Endothelial cell of umbilical vein (primary cell): ENCODE results near the gene COL6A3. TPM values are rescaled to one million over a fixed set of nuclear protein-coding genes. Genes with fewer than 3 reads are reported as not detected.

ENCODE experiments used
- BruUV-seq: library from RNA; stranded (reverse); fragments of 400-500 nt; replicated peaks from 2 replicates; lab custom pipeline; 2021; lab: Mats Ljungman, UMichigan
- CTCF ChIA-PET: fragments of 300-600, 350-600 bp; sonication (Branson Sonifier 250); formaldehyde crosslinking; loops from one replicate; lab custom pipeline; 2021; ENCODE audit warnings: antibody characterized with exemption, inconsistent platforms; lab: Charles Lee
- POLR2A ChIA-PET: fragments of 300-600, 350-600 bp; sonication (Branson Sonifier 250); formaldehyde crosslinking; loops from one replicate; lab custom pipeline; 2021; ENCODE audit warnings: antibody characterized with exemption, inconsistent platforms; lab: Charles Lee
- DNase-seq: peaks from one replicate; pipeline ENCODE4 v3.0.0-alpha.2; 2011; ENCODE audit warnings: low read depth, low spot score
- FAIRE-seq: peaks from 2 replicates; lab custom pipeline; 2011; peaks lifted over from hg19 to GRCh38; lab: Jason Lieb, UNC
- H2AFZ ChIP-seq: 2 replicates; pipeline ENCODE4 v1.6.0; 2012; ENCODE audit warnings: low read depth, low read length, control low read depth, inconsistent platforms
- H3K27ac ChIP-seq: 2 replicates; pipeline ENCODE4 v1.5.1; 2011; ENCODE audit warnings: low read depth, mild to moderate bottlenecking, control low read depth, low read length, moderate library complexity; ENCODE audit not compliant: insufficient read depth
- H3K27me3 ChIP-seq, 2 experiments: 2 replicates each; pipeline versions ENCODE4 v1.6.0 to v1.6.1; 2011; ENCODE audit warnings: low read length in 2 of 2, mixed read lengths in 1 of 2; ENCODE audit not compliant: control insufficient read depth in 2 of 2, insufficient read depth in 2 of 2
- H3K36me3 ChIP-seq, 2 experiments: 2 replicates in 1 of 2; 3 replicates in 1 of 2; pipeline ENCODE4 v1.5.1; 2011; ENCODE audit warnings: low read length in 2 of 2, mild to moderate bottlenecking in 1 of 2, moderate library complexity in 1 of 2; ENCODE audit not compliant: control insufficient read depth in 2 of 2, insufficient read depth in 2 of 2; ENCODE audit errors: extremely low read depth in 1 of 2
- H3K4me1 ChIP-seq: 3 replicates; pipeline ENCODE4 v1.5.1; 2011; ENCODE audit warnings: mild to moderate bottlenecking, low read length; ENCODE audit not compliant: control insufficient read depth, insufficient read depth; ENCODE audit errors: extremely low read depth
- H3K4me2 ChIP-seq: 2 replicates; pipeline ENCODE4 v1.6.1; 2011; ENCODE audit warnings: low read length, control low read depth, mixed read lengths; ENCODE audit not compliant: insufficient read depth
- H3K4me3 ChIP-seq, 3 experiments: fragments of 200-600 bp in 1 of 3; sonication (generic), shearing (Covaris generic) in 1 of 3; replicated peaks in 1 of 3; 2 replicates each; pipeline ENCODE4 v1.5.1; 2011 to 2016; ENCODE audit warnings: control low read depth in 3 of 3, low read length in 3 of 3, mild to moderate bottlenecking in 2 of 3, inconsistent platforms in 1 of 3, low read depth in 1 of 3, moderate library complexity in 1 of 3; ENCODE audit not compliant: insufficient read depth in 1 of 3
- H3K79me2 ChIP-seq: 2 replicates; pipeline ENCODE4 v1.6.0; 2012; ENCODE audit warnings: low read length, inconsistent platforms; ENCODE audit not compliant: control insufficient read depth, insufficient read depth
- H3K9ac ChIP-seq: replicated peaks from 2 replicates; pipeline ENCODE3; 2011; ENCODE audit warnings: low read length, control low read depth; ENCODE audit not compliant: insufficient read depth; ENCODE audit errors: extremely low read depth
- H3K9me1 ChIP-seq: replicated peaks from 3 replicates; pipeline ENCODE4 v1.6.0; 2011; ENCODE audit warnings: mild to moderate bottlenecking, low read length; ENCODE audit not compliant: control insufficient read depth, insufficient read depth; ENCODE audit errors: extremely low read depth
- H3K9me3 ChIP-seq: replicated peaks from 2 replicates; pipeline ENCODE4 v1.5.1; 2012; ENCODE audit warnings: low read length, inconsistent platforms; ENCODE audit not compliant: control insufficient read depth, insufficient read depth
- H4K20me1 ChIP-seq: replicated peaks from 2 replicates; pipeline ENCODE3; 2011; ENCODE audit warnings: mild to moderate bottlenecking, low read length; ENCODE audit not compliant: control insufficient read depth, insufficient read depth; ENCODE audit errors: extremely low read depth
- EZH2 ChIP-seq: IDR thresholded peaks from 2 replicates; pipeline ENCODE4 v1.6.1; 2012; ENCODE audit warnings: borderline replicate concordance, low read depth, mild to moderate bottlenecking, moderate library complexity, low read length, inconsistent platforms; ENCODE audit not compliant: severe bottlenecking
- FOS ChIP-seq: IDR thresholded peaks from 2 replicates; pipeline ENCODE4 v1.6.1; 2011; ENCODE audit warnings: mild to moderate bottlenecking, low read length, moderate library complexity, borderline replicate concordance; ENCODE audit not compliant: insufficient read depth
- GATA2 ChIP-seq: IDR thresholded peaks from 2 replicates; pipeline ENCODE4 v1.7.0; 2011; ENCODE audit warnings: low read depth, mild to moderate bottlenecking, moderate library complexity, mixed read lengths, low read length; ENCODE audit not compliant: insufficient read length, insufficient read depth
- JUN ChIP-seq: IDR thresholded peaks from 2 replicates; pipeline ENCODE4 v1.6.1; 2011; ENCODE audit warnings: borderline replicate concordance, low read depth; ENCODE audit not compliant: insufficient read length, insufficient read depth
- MYC ChIP-seq: IDR thresholded peaks from one replicate; pipeline ENCODE4 v1.6.1; 2011; ENCODE audit warnings: mild to moderate bottlenecking, low read depth, low read length
- POLR2A ChIP-seq: IDR thresholded peaks from 2 replicates; pipeline ENCODE4 v1.6.1; 2012; ENCODE audit warnings: low read depth, mild to moderate bottlenecking, control low read depth, low read length
- POLR2AphosphoS5 ChIP-seq: IDR thresholded peaks from 2 replicates; pipeline ENCODE4 v1.6.1; 2012; ENCODE audit warnings: low read depth, mild to moderate bottlenecking, control low read depth, low read length, moderate library complexity; ENCODE audit not compliant: insufficient read depth
- dilution Hi-C: fragments of 300-500 bp; cut with MboI; formaldehyde crosslinking; loops from one replicate; pipeline ENCODE4 v1.15.0; 2019; ENCODE audit warnings: low sequenced_read_pairs; ENCODE audit not compliant: extremely low pct_ligation_motif_present
- intact Hi-C: fragments of 100-400 bp; cut with micrococcal nuclease; formaldehyde crosslinking; loops from one replicate; pipeline ENCODE4 v1.10.0; 2022
- polyA plus RNA-seq, 4 experiments: library from polyadenylated mRNA; depleted of rRNA in 3 of 4; stranded (reverse) in 3 of 4; unstranded in 1 of 4; fragments of >200 nt; gene quantifications; 2 replicates each; pipeline versions ENCODE4 v1.2.1 to v1.2.3, GENCODE V29; 2011 to 2012; ENCODE audit warnings: missing spikeins in 1 of 4
- total RNA-seq: library from RNA; stranded (reverse); gene quantifications from 2 replicates; pipeline ENCODE4 v1.2.3, GENCODE V29; 2021
- TF ChIP-seq, protein P1 (sequence below): IDR thresholded peaks from 2 replicates; pipeline ENCODE4 v1.6.1; 2011; ENCODE audit not compliant: insufficient read depth, insufficient read length
- TF ChIP-seq, protein P2 (sequence below), 2 donors: IDR thresholded peaks; 1 replicate in 1 of 2; 2 replicates in 1 of 2; pipeline ENCODE4 v1.5.1; 2011; ENCODE audit warnings: low read length in 2 of 2, mild to moderate bottlenecking in 2 of 2, moderate library complexity in 2 of 2, control low read depth in 1 of 2, inconsistent platforms in 1 of 2, low read depth in 1 of 2; ENCODE audit not compliant: insufficient read depth in 1 of 2; ENCODE audit errors: extremely low read depth in 1 of 2

Gene COL6A3
- total and polyA plus RNA-seq, 2 donors (not counting 3 experiments of a cell fraction or from before 2014, with no cell fraction given), result 0.03 TPM; not detected in 1

DNA sequence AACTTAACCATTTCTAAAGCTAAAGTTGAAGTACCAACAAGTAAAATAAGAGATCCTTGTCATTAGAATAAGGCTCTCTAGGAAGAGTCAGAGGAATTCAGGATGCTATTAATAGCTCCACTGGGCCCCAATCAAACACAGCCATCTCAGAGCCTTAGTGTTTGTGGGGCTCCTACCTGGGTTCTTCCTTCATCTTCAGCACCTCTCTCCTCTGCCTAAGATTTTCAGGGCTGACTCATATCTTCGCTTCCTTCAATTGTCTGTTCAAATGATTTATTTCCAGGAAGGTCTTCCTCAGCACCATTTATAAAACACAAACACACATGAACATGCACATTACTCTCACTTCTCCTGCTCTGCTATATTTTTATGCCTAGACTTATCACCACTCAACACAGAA lies 119.5 kb downstream of the COL6A3 start:
- H3K4me2 ChIP-seq, result peak overlapping the region; percentile 65
- dilution Hi-C loops (no loop called here), intact Hi-C loops (loop anchor here (5.0 kb wide), 1 partner anchor 183 kb away; no protein-coding TSS in a partner anchor)
- POLR2A ChIA-PET, result no interaction called here
- H3K9ac ChIP-seq, result no peak overlapping the region
- no peaks in the 10 kb centered on the region for H3K9me1 ChIP-seq
- no peaks in the 10 kb centered on the region for H3K79me2 ChIP-seq
- no peaks in the 10 kb centered on the region for H3K9me3 ChIP-seq
- H4K20me1 ChIP-seq, result no peaks in the 10 kb centered on the region
- peak; percentile 53 for FAIRE-seq
- H3K4me3 ChIP-seq, result no peak overlapping the region
- TF ChIP-seq JUN (peak; percentile 48), FOS (peak; percentile 59)
- TF ChIP-seq, protein P1, sequence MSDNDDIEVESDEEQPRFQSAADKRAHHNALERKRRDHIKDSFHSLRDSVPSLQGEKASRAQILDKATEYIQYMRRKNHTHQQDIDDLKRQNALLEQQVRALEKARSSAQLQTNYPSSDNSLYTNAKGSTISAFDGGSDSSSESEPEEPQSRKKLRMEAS, result no peak
- no peak overlapping the region for H3K27ac ChIP-seq
- peaks cover 0 to 3% of the 10 kb centered on the region in 2 experiments for H3K27me3 ChIP-seq
- CTCF ChIA-PET, result interaction anchor here (1.0 to 3.0 kb wide), 5 partner anchors 12 to 181 kb away, joined by 3 to 13 read pairs (median 3); no protein-coding TSS in a partner anchor
- no TSS peak for BruUV-seq
- no peak overlapping the region for H2AFZ ChIP-seq
- peaks cover 35% of the 10 kb centered on the region for H3K4me1 ChIP-seq
- DNase-seq, result peak; percentile 71
- no peaks in the 10 kb centered on the region for H3K36me3 ChIP-seq

DNA sequence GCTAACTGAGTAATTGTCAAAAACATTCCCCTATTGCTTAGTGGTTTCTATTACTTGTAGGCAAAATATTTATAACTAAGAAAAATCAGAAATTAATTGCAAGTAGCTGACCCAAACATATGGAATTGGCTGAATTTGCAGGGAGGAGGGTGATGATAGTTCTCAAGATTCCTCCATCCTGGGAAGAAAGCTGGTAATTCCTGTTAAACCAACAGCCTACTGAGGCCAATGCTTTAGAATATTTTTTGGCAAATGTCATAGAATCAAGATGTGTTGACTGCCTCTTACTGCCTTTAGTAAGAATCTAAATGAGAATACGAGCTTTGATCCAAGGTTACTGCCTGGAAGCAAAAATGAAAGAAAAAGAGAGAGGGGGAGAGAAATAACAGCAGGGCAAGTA lies 120.0 kb downstream of the COL6A3 start:
- intact Hi-C loops, result loop anchor here (5.0 kb wide), 1 partner anchor 183 kb away; no protein-coding TSS in a partner anchor
- FAIRE-seq, result no peak
- H2AFZ ChIP-seq, result no peak overlapping the region

More for the DNA sequence above, 120.0 kb downstream of the COL6A3 start:
- Histone ChIP-seq H3K27me3 (peaks cover 0 to 3% of the 10 kb centered on the region in 2 experiments), H3K9me1 (no peaks in the 10 kb centered on the region), H3K27ac (no peak overlapping the region), H4K20me1 (no peaks in the 10 kb centered on the region), H3K36me3 (no peaks in the 10 kb centered on the region), H3K4me2 (peak overlapping the region; percentile 65), H3K79me2 (no peaks in the 10 kb centered on the region), H3K9me3 (no peaks in the 10 kb centered on the region), H3K9ac (no peak overlapping the region), H3K4me3 (no peak overlapping the region), H3K4me1 (peaks cover 35% of the 10 kb centered on the region)
- DNase-seq, result no peak
- dilution Hi-C loops, result no loop called here
- BruUV-seq, result no TSS peak
- ChIA-PET CTCF (interaction anchor here (1.0 to 3.0 kb wide), 4 partner anchors 18 to 181 kb away, joined by 3 to 13 read pairs (median 3); no protein-coding TSS in a partner anchor), POLR2A (no interaction called here)
- TF ChIP-seq, protein P1, result no peak
- TF ChIP-seq MYC (no peak), JUN (no peak), EZH2 (no peak), POLR2AphosphoS5 (no peak), POLR2A (no peak), FOS (no peak), GATA2 (no peak)
- TF ChIP-seq, protein P2, sequence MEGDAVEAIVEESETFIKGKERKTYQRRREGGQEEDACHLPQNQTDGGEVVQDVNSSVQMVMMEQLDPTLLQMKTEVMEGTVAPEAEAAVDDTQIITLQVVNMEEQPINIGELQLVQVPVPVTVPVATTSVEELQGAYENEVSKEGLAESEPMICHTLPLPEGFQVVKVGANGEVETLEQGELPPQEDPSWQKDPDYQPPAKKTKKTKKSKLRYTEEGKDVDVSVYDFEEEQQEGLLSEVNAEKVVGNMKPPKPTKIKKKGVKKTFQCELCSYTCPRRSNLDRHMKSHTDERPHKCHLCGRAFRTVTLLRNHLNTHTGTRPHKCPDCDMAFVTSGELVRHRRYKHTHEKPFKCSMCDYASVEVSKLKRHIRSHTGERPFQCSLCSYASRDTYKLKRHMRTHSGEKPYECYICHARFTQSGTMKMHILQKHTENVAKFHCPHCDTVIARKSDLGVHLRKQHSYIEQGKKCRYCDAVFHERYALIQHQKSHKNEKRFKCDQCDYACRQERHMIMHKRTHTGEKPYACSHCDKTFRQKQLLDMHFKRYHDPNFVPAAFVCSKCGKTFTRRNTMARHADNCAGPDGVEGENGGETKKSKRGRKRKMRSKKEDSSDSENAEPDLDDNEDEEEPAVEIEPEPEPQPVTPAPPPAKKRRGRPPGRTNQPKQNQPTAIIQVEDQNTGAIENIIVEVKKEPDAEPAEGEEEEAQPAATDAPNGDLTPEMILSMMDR (IDR thresholded peaks at IDR 0.05; ENCODE audit: extremely low read depth in 1 of 2, insufficient read depth in 1 of 2, low read depth in 1 of 2, low read length in 2 of 2), result no peak
